Gastroesophageal sphincter (tissue), 4 donors: ENCODE results near the gene PSMB9. TPM values are rescaled to one million over a fixed set of nuclear protein-coding genes. Genes with fewer than 3 reads are reported as not detected.
A peak's percentile ranks its signal among the peaks of the same experiment; 100 is the strongest.
"Not testable (repeated sequence)": the region's sequence is repeated elsewhere in the genome, so short reads cannot be mapped to it uniquely, and the experiment has no call there.

Source experiments
- ATAC-seq: fragments of 150-250 bp; one replicate; pipeline ENCODE4 v1.9.1; 2016; ENCODE audit warnings: mild to moderate bottlenecking, moderate library complexity
- H3K27ac ChIP-seq, 4 donors: fragments of 200-600 bp; sonication (generic) in 3 of 4; 1 replicate in 3 of 4; 2 replicates in 1 of 4; pipeline ENCODE4 v1.5.1; 2016 to 2019
- H3K27me3 ChIP-seq: fragments of 200-600 bp; sonication (generic); one replicate; pipeline ENCODE4 v1.5.1; 2019
- H3K36me3 ChIP-seq, 2 donors: fragments of 200-600 bp; sonication (generic); one replicate each; pipeline ENCODE4 v1.5.1; 2019; ENCODE audit warnings: control low read depth in 1 of 2
- H3K4me1 ChIP-seq, 3 donors: fragments of 200-600 bp; sonication (generic); 1 replicate in 2 of 3; 2 replicates in 1 of 3; pipeline ENCODE4 v1.5.1; 2016 to 2019; ENCODE audit warnings: control low read depth in 2 of 3
- H3K4me3 ChIP-seq, 2 donors: fragments of 200-600 bp; sonication (generic); one replicate each; pipeline ENCODE4 v1.5.1; 2019; ENCODE audit warnings: mild to moderate bottlenecking in 1 of 2, moderate library complexity in 1 of 2
- H3K9me3 ChIP-seq, 3 donors: fragments of 200-600 bp; sonication (generic); one replicate each; pipeline ENCODE4 v1.5.1; 2017 to 2019; ENCODE audit warnings: control low read depth in 2 of 3
- CTCF ChIP-seq, 4 experiments: fragments of 200-600 bp in 2 of 4; fragments of 450-650 bp in 2 of 4; sonication (generic) in 1 of 4; IDR thresholded peaks; one replicate each; pipeline ENCODE4 v1.5.1; 2017 to 2019; ENCODE audit warnings: antibody characterized with exemption in 4 of 4, mild to moderate bottlenecking in 2 of 4, moderate library complexity in 2 of 4
- EP300 ChIP-seq: sonication (generic); formaldehyde crosslinking; IDR thresholded peaks from one replicate; pipeline ENCODE4 v1.6.1; 2017; ENCODE audit warnings: antibody characterized with exemption, mild to moderate bottlenecking
- POLR2A ChIP-seq, 2 donors: fragments of 450-650 bp; IDR thresholded peaks; one replicate each; pipeline ENCODE4 v1.6.1; 2017; ENCODE audit warnings: antibody characterized with exemption in 2 of 2, mild to moderate bottlenecking in 2 of 2, moderate library complexity in 1 of 2
- POLR2AphosphoS5 ChIP-seq: sonication (generic); formaldehyde crosslinking; IDR thresholded peaks from one replicate; pipeline ENCODE4 v1.6.1; 2017; ENCODE audit warnings: antibody characterized with exemption
- WGBS, 2 donors: methylation state at CpG; one replicate each; pipeline ENCODE4 v1.1.5; 2018; ENCODE audit warnings: low coverage in 1 of 2; 5-methylcytosine and 5-hydroxymethylcytosine counted together
- total RNA-seq, 4 donors: library from RNA; depleted of rRNA; stranded (reverse); fragments of >200 nt; gene quantifications; one replicate each; pipeline ENCODE4 v1.1.0, GENCODE V29; 2016

Gene PSMB9
- total RNA-seq, 4 donors from 2014 or later, result 12.9 to 19.7 (median 15.8) TPM

- H3K4me3 ChIP-seq, result no peak overlapping the region
- TF ChIP-seq POLR2A (IDR thresholded peaks at IDR 0.05) (no peak), CTCF (IDR thresholded peaks at IDR 0.05) (no peak), POLR2AphosphoS5 (no peak), EP300 (no peak)
- WGBS, 2 donors, result 42% methylated on average over 13 of the region's 35 CpGs; no CpG with 5 or more reads in 1 of the 2 donors
- no peaks in the 10 kb centered on the region for H3K9me3 ChIP-seq
- H3K4me1 ChIP-seq, result no peaks in the 10 kb centered on the region
- no peaks in the 10 kb centered on the region for H3K36me3 ChIP-seq
- H3K27ac ChIP-seq, result no peak overlapping the region
- ATAC-seq, result no peak
- peaks cover 21% of the 10 kb centered on the region for H3K27me3 ChIP-seq
Measured at GRCh38 chr6:32879691-32880090, 25.7 kb downstream of the PSMB9 start.

GRCh38 chr6:32880962-32881361 lies 27.0 kb downstream of the PSMB9 start:
- H3K27me3 ChIP-seq, result peaks cover 21% of the 10 kb centered on the region
- not testable (repeated sequence) for H3K27ac ChIP-seq, ATAC-seq, H3K4me1 ChIP-seq, H3K9me3 ChIP-seq, H3K4me3 ChIP-seq, H3K36me3 ChIP-seq
- WGBS, 2 donors, result 57 to 63% methylated on average over 2 of the region's 3 CpGs

- no peak overlapping the region for H3K4me3 ChIP-seq
- H3K36me3 ChIP-seq, result no peaks in the 10 kb centered on the region
- WGBS, 2 donors, result 11 to 35% methylated on average over 1 of the region's 1 CpG
- no peak for ATAC-seq
- peaks cover 0 to 18% (median 10%) of the 10 kb centered on the region in 3 donors for H3K4me1 ChIP-seq
- no peaks in the 10 kb centered on the region for H3K9me3 ChIP-seq
- H3K27me3 ChIP-seq, result peaks cover 16% of the 10 kb centered on the region
- no peak overlapping the region for H3K27ac ChIP-seq
- no peak for TF ChIP-seq CTCF (IDR thresholded peaks at IDR 0.05)
- no peak for TF ChIP-seq POLR2A (IDR thresholded peaks at IDR 0.05)
- no peak for TF ChIP-seq EP300
- no peak for TF ChIP-seq POLR2AphosphoS5
Measured at GRCh38 chr6:32882879-32883250, 28.9 kb downstream of the PSMB9 start.

GRCh38 chr6:32883789-32884188 lies 29.8 kb downstream of the PSMB9 start:
- peaks cover 0 to 18% (median 10%) of the 10 kb centered on the region in 3 donors for H3K4me1 ChIP-seq
- no peak for TF ChIP-seq POLR2AphosphoS5
- TF ChIP-seq EP300, result no peak
- TF ChIP-seq CTCF (IDR thresholded peaks at IDR 0.05), result no peak
- TF ChIP-seq POLR2A (IDR thresholded peaks at IDR 0.05), result no peak
- H3K27ac ChIP-seq, result no peak overlapping the region
- no peaks in the 10 kb centered on the region for H3K9me3 ChIP-seq
- WGBS, 2 donors, result 0 to 19% methylated on average over 2 to 5 of the region's 5 CpGs
- H3K4me3 ChIP-seq, result no peak overlapping the region
- ATAC-seq, result peak; percentile 87
- H3K27me3 ChIP-seq, result peaks cover 12% of the 10 kb centered on the region
- H3K36me3 ChIP-seq, result no peaks in the 10 kb centered on the region

GRCh38 chr6:32885698-32886286 lies 31.8 kb downstream of the PSMB9 start:
- TF ChIP-seq POLR2AphosphoS5 (no peak), CTCF (IDR thresholded peaks at IDR 0.05) (peak; percentile 55 to 73 (median 70))
- Histone ChIP-seq H3K27me3 (no peaks in the 10 kb centered on the region), H3K9me3 (no peaks in the 10 kb centered on the region), H3K4me1 (peaks cover 0 to 18% (median 10%) of the 10 kb centered on the region in 3 donors), H3K36me3 (no peaks in the 10 kb centered on the region), H3K27ac (no peak overlapping the region), H3K4me3 (no peak overlapping the region)
- WGBS, 2 donors, result 58 to 73% methylated on average over 2 to 4 of the region's 4 CpGs
- peak; percentile 48 for ATAC-seq
